Right lobe of liver (tissue), 4 donors: Measurements from ENCODE around the gene PLCXD1.

Experiments used
- POLR2A ChIP-seq: fragments of 450-650 bp; IDR thresholded peaks from one replicate; pipeline ENCODE4 v1.6.1; 2017; ENCODE audit warnings: antibody characterized with exemption, mild to moderate bottlenecking
- TF ChIP-seq, protein P1 (sequence below), 4 donors: fragments of 200-600 bp in 3 of 4; fragments of 450-650 bp in 1 of 4; IDR thresholded peaks; one replicate each; pipeline versions ENCODE4 v1.5.1 to v1.8.0; 2016 to 2022; ENCODE audit warnings: antibody characterized with exemption in 4 of 4, mild to moderate bottlenecking in 2 of 4
- donor health status: DM: no; HTN: no; CAD: no.
- donor health status: DM: no; HTN: no; CAD: no.
- donor health status: DM: no; HTN: yes; CAD: no.

DNA sequence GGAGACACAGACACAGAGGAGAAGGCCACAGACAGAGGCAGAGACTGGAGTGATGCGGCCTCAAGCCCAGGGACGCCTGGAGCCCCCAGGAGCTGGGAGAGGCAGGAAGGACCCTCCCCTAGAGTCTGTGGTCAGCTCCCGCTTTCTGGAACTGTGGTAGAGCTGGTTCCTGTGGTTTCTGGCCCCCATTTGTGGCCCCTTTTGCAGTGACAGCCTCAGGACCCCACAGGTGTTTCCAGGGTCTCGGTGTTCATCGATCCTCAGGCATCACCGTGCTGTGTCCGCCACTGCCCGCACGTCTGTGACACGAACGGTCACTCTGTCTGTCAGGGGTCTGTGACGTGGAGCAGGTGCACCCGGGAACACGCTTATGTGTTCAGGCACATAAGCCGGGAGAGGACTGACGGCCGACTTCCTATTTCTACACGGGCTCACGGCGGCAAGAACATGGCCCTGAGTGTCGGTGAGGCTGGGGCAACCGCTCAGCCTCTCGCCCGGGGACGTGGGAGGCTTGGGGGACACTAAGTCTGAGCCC, 29.5 kb downstream of the PLCXD1 start:
- TF ChIP-seq, protein P1, sequence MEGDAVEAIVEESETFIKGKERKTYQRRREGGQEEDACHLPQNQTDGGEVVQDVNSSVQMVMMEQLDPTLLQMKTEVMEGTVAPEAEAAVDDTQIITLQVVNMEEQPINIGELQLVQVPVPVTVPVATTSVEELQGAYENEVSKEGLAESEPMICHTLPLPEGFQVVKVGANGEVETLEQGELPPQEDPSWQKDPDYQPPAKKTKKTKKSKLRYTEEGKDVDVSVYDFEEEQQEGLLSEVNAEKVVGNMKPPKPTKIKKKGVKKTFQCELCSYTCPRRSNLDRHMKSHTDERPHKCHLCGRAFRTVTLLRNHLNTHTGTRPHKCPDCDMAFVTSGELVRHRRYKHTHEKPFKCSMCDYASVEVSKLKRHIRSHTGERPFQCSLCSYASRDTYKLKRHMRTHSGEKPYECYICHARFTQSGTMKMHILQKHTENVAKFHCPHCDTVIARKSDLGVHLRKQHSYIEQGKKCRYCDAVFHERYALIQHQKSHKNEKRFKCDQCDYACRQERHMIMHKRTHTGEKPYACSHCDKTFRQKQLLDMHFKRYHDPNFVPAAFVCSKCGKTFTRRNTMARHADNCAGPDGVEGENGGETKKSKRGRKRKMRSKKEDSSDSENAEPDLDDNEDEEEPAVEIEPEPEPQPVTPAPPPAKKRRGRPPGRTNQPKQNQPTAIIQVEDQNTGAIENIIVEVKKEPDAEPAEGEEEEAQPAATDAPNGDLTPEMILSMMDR (IDR thresholded peaks at IDR 0.05): no peak
- TF ChIP-seq POLR2A: no peak
